Measurements from ENCODE around the gene TNFAIP8L2. TPM values are rescaled to one million over a fixed set of nuclear protein-coding genes. Genes with fewer than 3 reads are reported as not detected.

Gene TNFAIP8L2
- total RNA-seq, 1 donor from 2014 or later = not detected

- TF ChIP-seq, protein P1, sequence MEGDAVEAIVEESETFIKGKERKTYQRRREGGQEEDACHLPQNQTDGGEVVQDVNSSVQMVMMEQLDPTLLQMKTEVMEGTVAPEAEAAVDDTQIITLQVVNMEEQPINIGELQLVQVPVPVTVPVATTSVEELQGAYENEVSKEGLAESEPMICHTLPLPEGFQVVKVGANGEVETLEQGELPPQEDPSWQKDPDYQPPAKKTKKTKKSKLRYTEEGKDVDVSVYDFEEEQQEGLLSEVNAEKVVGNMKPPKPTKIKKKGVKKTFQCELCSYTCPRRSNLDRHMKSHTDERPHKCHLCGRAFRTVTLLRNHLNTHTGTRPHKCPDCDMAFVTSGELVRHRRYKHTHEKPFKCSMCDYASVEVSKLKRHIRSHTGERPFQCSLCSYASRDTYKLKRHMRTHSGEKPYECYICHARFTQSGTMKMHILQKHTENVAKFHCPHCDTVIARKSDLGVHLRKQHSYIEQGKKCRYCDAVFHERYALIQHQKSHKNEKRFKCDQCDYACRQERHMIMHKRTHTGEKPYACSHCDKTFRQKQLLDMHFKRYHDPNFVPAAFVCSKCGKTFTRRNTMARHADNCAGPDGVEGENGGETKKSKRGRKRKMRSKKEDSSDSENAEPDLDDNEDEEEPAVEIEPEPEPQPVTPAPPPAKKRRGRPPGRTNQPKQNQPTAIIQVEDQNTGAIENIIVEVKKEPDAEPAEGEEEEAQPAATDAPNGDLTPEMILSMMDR (IDR thresholded peaks at IDR 0.05; ENCODE audit: insufficient read depth, low read length, severe bottlenecking) = no peak
- DNase-seq (ENCODE audit: low read depth) = no peak
- Histone ChIP-seq H3K36me3 (ENCODE audit: control insufficient read depth, insufficient read depth, low read length) (no peaks in the 10 kb centered on the region), H3K4me3 (ENCODE audit: low read depth, low read length) (no peak overlapping the region), H3K27me3 (ENCODE audit: control insufficient read depth, insufficient read depth, low read length) (peaks cover 2% of the 10 kb centered on the region)
- no peak for FAIRE-seq
These were observed 12.5 kb upstream of the TNFAIP8L2 start for GRCh38 chr1:151143986-151144385.

DNA sequence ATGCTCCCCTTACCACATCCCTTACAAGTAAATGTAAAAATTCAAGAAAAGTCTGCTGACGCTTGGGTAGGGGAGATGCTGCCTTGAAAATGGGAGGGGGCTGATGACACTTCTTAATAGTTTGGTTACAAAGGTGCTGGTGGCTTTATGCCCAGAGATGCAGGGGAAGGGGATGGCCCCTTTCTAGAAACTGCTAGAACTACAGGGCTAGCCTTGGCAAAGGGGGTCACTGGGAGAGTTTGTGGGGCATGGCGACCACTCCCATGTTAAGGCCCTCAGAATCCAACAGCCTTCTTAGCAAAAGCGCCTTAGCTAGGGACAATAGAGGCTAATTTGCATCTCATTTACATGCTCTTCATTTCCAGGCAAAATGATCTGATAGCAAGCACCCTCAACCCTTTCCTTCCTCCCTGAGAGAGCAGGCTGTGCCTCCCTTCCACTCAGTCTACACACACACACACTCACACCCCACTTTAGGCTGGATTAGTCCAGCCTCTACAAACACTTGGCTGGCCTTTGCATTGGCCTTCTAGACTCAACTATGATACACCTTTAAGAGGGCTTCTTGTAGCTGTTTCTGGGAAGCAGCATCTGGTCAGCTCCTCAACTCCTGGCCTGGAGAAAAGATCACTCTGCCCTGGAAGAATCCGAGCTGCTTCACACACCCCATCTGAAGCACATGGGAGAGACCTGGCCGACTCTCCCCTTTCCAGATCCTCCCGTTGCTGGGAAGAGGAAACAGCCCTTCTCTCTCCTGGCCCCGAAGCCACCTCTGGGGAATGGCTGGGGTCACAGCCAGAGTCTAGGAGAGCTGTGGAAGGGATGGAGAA, 11.8 kb upstream of the TNFAIP8L2 start:
- FAIRE-seq = no peak
- Histone ChIP-seq H3K36me3 (ENCODE audit: control insufficient read depth, insufficient read depth, low read length) (no peaks in the 10 kb centered on the region), H3K4me3 (ENCODE audit: low read depth, low read length) (no peak overlapping the region), H3K27me3 (ENCODE audit: control insufficient read depth, insufficient read depth, low read length) (peaks cover 2% of the 10 kb centered on the region)
- DNase-seq (ENCODE audit: low read depth) = no peak
- TF ChIP-seq, protein P1 (IDR thresholded peaks at IDR 0.05; ENCODE audit: insufficient read depth, low read length, severe bottlenecking) = no peak

- H3K4me3 ChIP-seq (ENCODE audit: low read depth, low read length) = peak overlapping the region; percentile 63
- DNase-seq (ENCODE audit: low read depth) (no peak), FAIRE-seq (no peak)
- no peaks in the 10 kb centered on the region for H3K36me3 ChIP-seq (ENCODE audit: control insufficient read depth, insufficient read depth, low read length)
- peaks cover 2% of the 10 kb centered on the region for H3K27me3 ChIP-seq (ENCODE audit: control insufficient read depth, insufficient read depth, low read length)
- TF ChIP-seq, protein P1 (IDR thresholded peaks at IDR 0.05; ENCODE audit: insufficient read depth, low read length, severe bottlenecking) = no peak
These were observed 11.0 kb upstream of the TNFAIP8L2 start for GRCh38 chr1:151145304-151146071.

- H3K4me3 ChIP-seq (ENCODE audit: low read depth, low read length) = peak overlapping the region; percentile 63
- FAIRE-seq = no peak
- peaks cover 2% of the 10 kb centered on the region for H3K27me3 ChIP-seq (ENCODE audit: control insufficient read depth, insufficient read depth, low read length)
- TF ChIP-seq, protein P1 (IDR thresholded peaks at IDR 0.05; ENCODE audit: insufficient read depth, low read length, severe bottlenecking) = no peak
- DNase-seq (ENCODE audit: low read depth) = no peak
- H3K36me3 ChIP-seq (ENCODE audit: control insufficient read depth, insufficient read depth, low read length) = no peaks in the 10 kb centered on the region
These were observed 10.4 kb upstream of the TNFAIP8L2 start for GRCh38 chr1:151146072-151146411.

DNA sequence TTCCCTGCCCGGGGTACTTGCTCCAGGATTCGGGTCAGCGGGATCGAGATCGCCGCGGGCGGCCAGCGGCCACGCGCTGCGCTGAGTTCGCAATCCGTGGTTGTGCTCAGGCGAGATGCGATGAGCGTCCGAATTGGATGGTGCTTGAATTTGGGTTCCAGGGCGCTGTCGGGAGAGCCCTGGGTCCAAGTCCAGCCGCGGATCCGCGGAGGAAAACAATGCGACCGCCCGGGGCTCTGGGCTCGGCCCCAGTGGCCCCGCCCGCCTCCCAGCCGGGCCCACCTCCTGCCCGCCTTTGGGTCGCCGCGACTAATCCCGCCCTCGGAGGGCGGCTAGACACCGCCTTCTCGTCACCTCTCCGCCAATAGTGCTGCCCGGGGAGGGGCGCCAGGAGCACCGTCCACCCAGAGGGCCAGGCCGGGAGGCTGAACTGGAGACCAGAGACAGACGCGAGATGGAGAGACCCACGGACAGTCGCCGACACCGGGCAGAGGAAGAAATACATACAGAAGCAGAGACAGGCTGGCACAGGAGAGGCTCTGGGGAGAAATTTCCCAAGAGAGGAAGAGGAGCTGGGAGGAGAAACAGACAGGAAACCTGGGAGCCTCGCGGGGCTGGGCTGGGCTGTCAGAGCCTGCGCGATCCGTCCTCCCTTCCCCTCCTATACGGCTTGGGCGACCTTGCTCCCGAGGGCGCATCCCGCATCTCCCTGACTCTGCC, 9.9 kb upstream of the TNFAIP8L2 start, which contains the start of gene SEMA6C:
Gene SEMA6C, minus strand, starts transcription at position 220 of the 720 bp plus-strand sequence. CDS start 4,010 bp downstream, outside the sequence.
- H3K36me3 ChIP-seq (ENCODE audit: control insufficient read depth, insufficient read depth, low read length) = no peaks in the 10 kb centered on the region
- DNase-seq (ENCODE audit: low read depth) (peak; percentile 81), FAIRE-seq (no peak)
- H3K27me3 ChIP-seq (ENCODE audit: control insufficient read depth, insufficient read depth, low read length) = peaks cover 2% of the 10 kb centered on the region
- TF ChIP-seq, protein P1 (IDR thresholded peaks at IDR 0.05; ENCODE audit: insufficient read depth, low read length, severe bottlenecking) = no peak
- peak within 1 kb of the TSS; percentile 63 for H3K4me3 ChIP-seq (ENCODE audit: low read depth, low read length)
